Subcutaneous abdominal adipose tissue (tissue), 5 donors: ENCODE results near the gene FBXO27.
A peak's percentile ranks its signal among the peaks of the same experiment; 100 is the strongest.

Experiments
- H3K27ac ChIP-seq: one replicate; pipeline ENCODE4 v1.7.0; 2013; ENCODE audit warnings: low read depth, mild to moderate bottlenecking, inconsistent platforms, low read length, moderate library complexity
- H3K27me3 ChIP-seq, 5 donors: one replicate each; pipeline ENCODE4 v1.7.0; 2013; ENCODE audit warnings: low read length in 5 of 5, inconsistent platforms in 1 of 5; ENCODE audit not compliant: control insufficient read depth in 5 of 5, insufficient read depth in 4 of 5
- H3K36me3 ChIP-seq, 5 donors: one replicate each; pipeline ENCODE4 v1.7.0; 2013; ENCODE audit warnings: low read length in 5 of 5; ENCODE audit not compliant: control insufficient read depth in 5 of 5, insufficient read depth in 5 of 5
- H3K4me1 ChIP-seq, 5 donors: one replicate each; pipeline ENCODE4 v1.7.0; 2013; ENCODE audit warnings: low read length in 5 of 5, mild to moderate bottlenecking in 3 of 5, moderate library complexity in 1 of 5; ENCODE audit not compliant: control insufficient read depth in 5 of 5, insufficient read depth in 5 of 5
- H3K4me3 ChIP-seq, 5 donors: one replicate each; pipeline ENCODE4 v1.7.0; 2013; ENCODE audit warnings: low read length in 5 of 5, low read depth in 1 of 5
- H3K9ac ChIP-seq, 5 donors: one replicate each; pipeline ENCODE4 v1.7.0; 2013; ENCODE audit warnings: low read length in 5 of 5, mild to moderate bottlenecking in 4 of 5, moderate library complexity in 3 of 5
- H3K9me3 ChIP-seq, 5 donors: one replicate each; pipeline ENCODE4 v1.7.0; 2013; ENCODE audit warnings: low read length in 5 of 5; ENCODE audit not compliant: control insufficient read depth in 5 of 5
- donor health status: healthy.
- donor health status: healthy.
- donor health status: healthy.
- donor health status: healthy.
- donor health status: healthy.

The FBXO27 gene

DNA sequence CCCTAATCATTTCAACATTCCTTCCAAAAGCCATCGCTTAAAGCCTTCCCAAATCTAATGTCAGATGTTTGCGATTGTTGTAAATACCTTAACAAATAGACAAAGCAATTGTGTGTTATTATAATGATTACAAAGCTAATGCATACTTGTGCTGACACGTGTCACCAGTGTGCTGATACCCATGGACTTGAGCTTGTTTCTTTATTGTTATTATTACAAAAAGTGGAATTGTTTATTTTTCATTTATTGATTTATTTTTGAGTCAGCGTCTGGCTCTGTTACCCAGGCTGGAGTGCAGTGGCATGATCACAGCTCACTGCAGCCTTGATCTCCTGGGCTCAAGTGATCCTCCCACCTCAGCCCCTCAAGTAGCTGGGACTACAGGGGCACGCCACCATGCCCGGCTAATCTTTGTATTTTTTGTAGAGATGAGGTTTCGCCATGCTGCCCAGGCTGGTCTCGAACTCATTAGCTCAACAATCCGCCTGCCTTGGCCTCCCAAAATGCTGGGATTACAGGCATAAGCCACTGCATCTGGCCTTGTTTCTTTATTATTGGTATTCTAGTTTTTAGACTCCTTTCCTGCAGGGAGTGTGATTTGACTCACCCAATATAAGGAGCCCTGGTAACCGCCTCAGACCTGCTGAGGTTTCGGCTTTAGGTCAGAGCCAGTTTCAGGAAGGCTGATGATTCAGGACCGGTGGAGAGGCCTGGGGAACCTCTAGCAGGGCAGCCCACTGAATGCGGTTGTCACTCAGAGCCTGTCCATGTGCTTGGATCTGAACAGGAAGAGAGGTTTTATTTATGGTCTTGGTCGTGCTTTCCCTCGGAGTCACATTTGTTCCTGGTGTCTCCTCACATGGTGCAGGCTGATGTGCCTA, 54.7 kb downstream of the FBXO27 start:
- no peaks in the 10 kb centered on the region for H3K36me3 ChIP-seq
- peaks cover 0 to 7% (median 0%) of the 10 kb centered on the region in 5 donors for H3K27me3 ChIP-seq
- H3K4me3 ChIP-seq, result no peak overlapping the region
- peaks cover 0 to 6% (median 5%) of the 10 kb centered on the region in 5 donors for H3K9me3 ChIP-seq
- peaks cover 0 to 21% (median 16%) of the 10 kb centered on the region in 5 donors for H3K4me1 ChIP-seq
- no peak overlapping the region for H3K9ac ChIP-seq
- H3K27ac ChIP-seq, result no peak overlapping the region

DNA sequence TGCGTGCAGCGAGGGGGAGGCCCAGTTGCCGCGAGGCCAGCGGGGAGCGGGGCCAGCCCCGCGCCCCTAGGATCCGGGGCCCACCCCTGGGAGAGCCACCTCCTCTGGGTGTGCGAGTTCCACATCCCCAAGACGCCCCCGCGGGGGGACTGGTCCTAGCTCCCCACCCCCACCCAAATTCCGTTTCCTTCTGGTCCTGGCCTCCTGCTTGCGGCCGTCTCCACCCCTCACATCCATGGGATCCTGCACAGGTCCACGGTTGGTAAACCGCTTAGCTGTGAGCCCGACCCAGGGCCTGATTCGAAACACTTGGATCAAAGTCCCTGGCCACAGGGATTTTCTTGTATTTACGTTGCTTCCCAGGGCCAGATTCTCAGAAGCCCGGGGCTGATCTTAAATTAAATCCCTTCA, 56.5 kb downstream of the FBXO27 start:
- Histone ChIP-seq H3K36me3 (no peaks in the 10 kb centered on the region), H3K4me1 (peaks cover 0 to 21% (median 16%) of the 10 kb centered on the region in 5 donors), H3K4me3 (peak overlapping the region; percentile 56 to 69 (median 66)), H3K27me3 (peaks cover 0 to 7% (median 0%) of the 10 kb centered on the region in 5 donors), H3K9me3 (peaks cover 0 to 6% (median 3%) of the 10 kb centered on the region in 5 donors), H3K27ac (peak overlapping the region; percentile 83), H3K9ac (peak overlapping the region in 4 of 5 donors; percentile 2 to 72 (median 64))

DNA sequence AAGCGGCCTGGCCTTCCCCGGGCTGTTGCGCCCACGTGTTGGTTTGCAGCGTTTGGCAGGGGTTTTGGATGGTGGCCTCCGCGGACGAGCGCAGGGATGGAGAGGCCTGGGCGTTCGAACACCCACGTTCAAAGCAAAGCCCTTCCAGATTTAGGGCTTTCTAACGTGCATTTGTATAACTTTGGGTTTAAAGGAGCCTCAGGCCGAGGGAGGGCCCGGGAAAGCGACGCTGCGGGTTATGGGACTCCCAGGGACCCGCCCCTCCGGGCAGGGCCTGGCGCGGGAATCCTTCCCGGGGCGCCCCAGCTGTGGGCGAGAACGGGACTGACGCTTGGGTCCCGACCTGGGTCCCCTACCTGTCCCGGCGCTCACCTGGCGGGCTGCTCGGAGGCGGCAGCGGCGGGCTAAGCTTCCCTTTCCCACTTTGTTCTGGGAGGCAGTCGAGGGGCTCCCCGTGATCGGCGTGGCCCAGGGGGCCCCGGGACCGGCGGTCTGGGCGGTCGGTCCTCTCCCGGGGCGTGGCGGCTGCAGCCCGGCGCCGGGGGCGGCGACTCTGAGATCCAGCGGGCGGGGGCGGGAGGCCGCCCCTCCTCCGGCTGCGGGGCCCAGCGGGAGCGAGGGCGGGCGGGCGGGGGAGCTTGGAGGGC, 57.0 kb downstream of the FBXO27 start, which contains the start of gene FBXO17:
Gene FBXO17 (minus strand): TSS at position 529 of the 647 bp plus-strand sequence. CDS start 25,423 bp downstream, outside the sequence.
- peak within 1 kb of the TSS; percentile 56 to 69 (median 66) for H3K4me3 ChIP-seq
- peak within 1 kb of the TSS in 4 of 5 donors; percentile 35 to 82 (median 76) for H3K9ac ChIP-seq
- H3K36me3 ChIP-seq, result no peaks in the 10 kb centered on the region
- H3K9me3 ChIP-seq, result peaks cover 0 to under 1% (median 0%) of the 10 kb centered on the region in 5 donors
- peaks cover 1 to 21% (median 20%) of the 10 kb centered on the region in 5 donors for H3K4me1 ChIP-seq
- H3K27ac ChIP-seq, result peak within 1 kb of the TSS; percentile 83
- H3K27me3 ChIP-seq, result peaks cover 0 to 7% (median 0%) of the 10 kb centered on the region in 5 donors

DNA sequence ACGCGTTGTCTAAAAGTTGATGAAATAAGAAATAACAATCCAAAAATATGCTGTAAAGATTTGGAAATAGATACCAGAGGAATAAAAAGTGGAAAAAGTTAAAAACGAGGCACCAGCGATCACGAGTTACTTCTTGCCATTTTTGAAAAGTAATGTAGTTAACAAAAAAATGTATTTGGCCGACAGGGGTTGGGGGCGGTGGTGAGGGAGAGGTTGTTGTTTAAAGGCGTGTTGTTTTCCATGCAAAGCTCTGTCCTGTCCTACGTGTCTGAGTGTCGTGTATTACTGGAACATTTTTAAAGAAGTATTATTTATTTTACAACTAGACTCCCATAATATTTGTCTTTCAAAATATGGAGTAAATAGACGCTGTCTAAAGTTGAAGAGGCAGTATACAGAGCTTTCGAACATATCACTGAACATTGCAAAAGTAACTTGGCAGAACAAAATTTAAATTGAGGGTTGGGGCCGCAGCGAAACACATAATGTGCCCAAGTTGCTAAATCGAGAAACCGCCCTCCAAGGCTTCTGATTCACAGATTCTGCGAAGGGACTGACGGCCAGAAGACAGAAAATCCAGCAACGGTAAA, 57.6 kb downstream of the FBXO27 start:
- H3K27ac ChIP-seq, result peak overlapping the region; percentile 83

More for the DNA sequence above, 57.6 kb downstream of the FBXO27 start:
- Histone ChIP-seq H3K9me3 (no peaks in the 10 kb centered on the region), H3K27me3 (peaks cover 0 to 5% (median 0%) of the 10 kb centered on the region in 5 donors), H3K9ac (peak overlapping the region in 4 of 5 donors; percentile 53 to 82 (median 76)), H3K4me3 (peak overlapping the region; percentile 50 to 69 (median 63)), H3K4me1 (peaks cover 1 to 23% (median 21%) of the 10 kb centered on the region in 5 donors), H3K36me3 (no peaks in the 10 kb centered on the region)
